HG02759 (cell line): ENCODE results near the gene FLNC.

ENCODE experiments used
- ATAC-seq: cut with Tn5 transposase; IDR thresholded peaks from one replicate; pipeline ENCODE4 v1.9.1; 2021; ENCODE audit warnings: mild to moderate bottlenecking, moderate library complexity; ENCODE audit not compliant: unreplicated experiment

The FLNC gene

GRCh38 chr7:128842674-128843641, 12.8 kb downstream of the FLNC start:
- no peak for ATAC-seq

DNA sequence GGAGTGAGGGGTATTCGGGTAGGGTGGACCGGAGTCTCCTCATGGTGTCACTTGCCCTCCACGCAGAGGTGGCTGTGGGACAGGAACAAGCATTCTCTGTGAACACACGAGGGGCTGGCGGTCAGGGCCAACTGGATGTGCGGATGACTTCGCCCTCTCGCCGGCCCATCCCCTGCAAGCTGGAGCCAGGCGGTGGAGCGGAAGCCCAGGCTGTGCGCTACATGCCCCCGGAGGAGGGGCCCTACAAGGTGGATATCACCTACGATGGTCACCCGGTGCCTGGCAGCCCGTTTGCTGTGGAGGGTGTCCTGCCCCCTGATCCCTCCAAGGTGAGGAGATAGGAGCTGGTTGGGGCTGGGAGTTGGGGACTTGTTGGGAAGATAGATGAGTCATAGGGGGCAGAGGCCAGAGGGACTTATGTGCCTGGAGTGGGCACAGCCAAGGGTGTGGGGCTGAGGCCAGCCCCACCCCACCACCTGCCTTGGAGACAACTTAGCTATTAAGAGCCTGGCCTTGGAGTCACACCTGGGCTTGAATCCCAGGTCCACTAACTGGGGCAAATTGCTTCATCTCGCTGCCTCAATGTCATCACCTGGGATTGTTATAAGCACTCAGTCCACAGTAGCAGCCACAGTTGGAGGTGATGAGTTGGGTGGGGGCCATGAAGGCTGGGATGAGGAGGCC, 13.9 kb downstream of the FLNC start:
- no peak for ATAC-seq

GRCh38 chr7:128844777-128845311, 14.6 kb downstream of the FLNC start:
- ATAC-seq: no peak

DNA sequence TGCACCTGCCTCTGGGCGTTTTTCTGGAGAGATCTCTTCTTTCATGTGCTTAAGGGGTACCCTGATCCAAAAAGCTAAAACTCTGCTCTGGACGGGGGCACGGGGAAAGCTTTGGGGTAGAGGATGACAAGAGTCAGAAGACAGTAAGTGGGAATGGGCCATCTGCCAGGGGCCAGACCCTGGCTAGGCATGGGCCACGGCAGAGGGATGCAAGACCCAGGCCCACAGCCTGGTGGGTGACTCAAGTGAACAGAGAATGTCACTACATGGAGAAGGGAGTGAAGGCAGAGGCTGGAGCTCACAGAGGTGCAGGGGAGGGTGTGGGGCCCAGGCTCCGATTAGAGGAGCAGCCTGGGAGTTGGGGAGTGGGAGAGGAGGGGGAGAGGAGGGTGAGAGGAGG, 15.3 kb downstream of the FLNC start:
- no peak for ATAC-seq

- no peak for ATAC-seq
Observed at GRCh38 chr7:128845987-128846386, 15.8 kb downstream of the FLNC start.

GRCh38 chr7:128846781-128847444, 16.7 kb downstream of the FLNC start:
- no peak for ATAC-seq

- no peak for ATAC-seq
Observed at GRCh38 chr7:128847721-128848211, 17.6 kb downstream of the FLNC start.

GRCh38 chr7:128848289-128849155, 18.3 kb downstream of the FLNC start:
- ATAC-seq: no peak

GRCh38 chr7:128849156-128849515, 18.9 kb downstream of the FLNC start:
- no peak for ATAC-seq

- ATAC-seq: no peak
Observed at GRCh38 chr7:128849804-128850490, 19.7 kb downstream of the FLNC start.

- no peak for ATAC-seq
Observed at GRCh38 chr7:128852537-128853254, 22.5 kb downstream of the FLNC start.

- ATAC-seq: no peak
Observed at GRCh38 chr7:128853799-128854198, 23.6 kb downstream of the FLNC start.

DNA sequence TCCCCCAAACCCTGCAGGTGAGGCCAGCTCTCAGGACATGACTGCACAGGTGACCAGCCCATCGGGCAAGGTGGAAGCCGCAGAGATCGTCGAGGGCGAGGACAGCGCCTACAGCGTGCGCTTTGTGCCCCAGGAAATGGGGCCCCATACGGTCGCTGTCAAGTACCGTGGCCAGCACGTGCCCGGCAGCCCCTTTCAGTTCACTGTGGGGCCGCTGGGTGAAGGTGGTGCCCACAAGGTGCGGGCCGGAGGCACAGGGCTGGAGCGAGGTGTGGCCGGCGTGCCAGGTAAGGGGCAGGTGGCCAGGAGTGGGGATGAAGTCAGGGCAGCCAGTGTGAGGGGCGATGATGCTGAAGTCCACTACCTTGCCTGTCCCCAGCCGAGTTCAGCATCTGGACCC, 24.2 kb downstream of the FLNC start:
- no peak for ATAC-seq

- ATAC-seq: no peak
Observed at GRCh38 chr7:128855559-128855958, 25.4 kb downstream of the FLNC start.

DNA sequence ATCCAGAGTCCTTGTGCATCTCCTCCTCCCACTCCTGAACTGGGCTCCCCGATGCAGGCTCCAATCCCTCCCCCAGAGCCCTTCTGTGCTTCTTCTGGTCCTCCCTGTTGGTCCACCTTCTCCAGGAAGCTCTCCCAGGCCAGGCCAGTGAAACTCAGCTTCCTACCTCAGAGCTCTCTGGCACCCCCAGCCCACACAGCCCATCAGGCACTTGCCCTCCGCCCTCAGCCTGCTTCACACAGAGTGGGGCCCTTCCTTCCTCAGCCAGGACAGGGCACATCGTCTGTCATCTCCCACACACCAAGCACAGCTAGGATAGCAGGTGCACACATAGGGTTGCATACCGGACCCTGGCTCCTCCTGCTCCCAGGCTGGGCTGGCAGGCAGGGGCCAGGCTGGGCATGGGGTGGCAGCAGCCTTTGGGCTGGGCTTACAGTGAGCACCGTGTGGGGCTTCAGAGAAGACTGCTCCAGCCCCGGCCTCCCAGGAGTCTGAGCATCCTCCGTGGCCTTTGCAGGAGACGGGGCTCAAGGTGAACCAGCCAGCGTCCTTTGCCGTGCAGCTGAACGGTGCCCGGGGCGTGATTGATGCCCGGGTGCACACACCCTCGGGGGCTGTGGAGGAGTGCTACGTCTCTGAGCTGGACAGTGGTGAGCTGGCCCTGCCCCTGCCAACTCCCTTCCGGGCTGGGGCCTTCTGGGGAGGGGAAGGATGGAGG, 26.0 kb downstream of the FLNC start:
- ATAC-seq: no peak

DNA sequence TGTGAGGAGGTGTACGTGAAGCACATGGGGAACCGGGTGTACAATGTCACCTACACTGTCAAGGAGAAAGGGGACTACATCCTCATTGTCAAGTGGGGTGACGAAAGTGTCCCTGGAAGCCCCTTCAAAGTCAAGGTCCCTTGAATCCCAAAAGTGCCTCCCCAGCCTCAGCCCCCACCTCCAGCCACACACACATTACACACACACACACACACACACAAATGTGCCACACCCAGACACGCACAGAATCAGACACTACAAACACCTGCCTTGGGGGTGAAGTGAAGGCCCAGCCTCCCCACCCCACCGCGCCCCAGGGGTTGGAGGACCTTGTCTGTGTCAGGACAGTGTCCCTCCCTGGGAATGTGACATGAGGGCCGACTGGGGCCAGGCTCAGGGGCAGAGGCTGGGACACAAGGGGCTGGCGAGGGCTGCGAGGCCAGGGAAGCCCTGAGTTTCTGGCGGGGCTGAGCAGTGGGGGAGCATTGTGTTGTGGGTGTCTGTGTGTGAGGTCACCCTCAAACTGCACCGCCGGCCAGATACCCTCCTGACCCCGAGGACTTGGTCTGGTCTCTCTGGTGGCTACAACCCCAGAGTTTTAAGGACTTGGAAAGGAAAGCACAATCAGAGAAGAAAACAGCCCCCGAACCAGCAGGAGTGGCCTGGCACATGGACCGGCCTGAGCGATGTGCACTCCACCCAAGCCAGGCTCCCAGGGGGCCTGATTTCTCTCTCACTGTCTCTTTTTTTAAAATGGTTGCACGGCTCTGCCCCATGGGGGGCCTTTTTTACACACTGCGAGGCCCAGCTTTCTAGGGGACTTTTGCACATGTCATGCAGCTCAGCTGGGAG, 28.4 kb downstream of the FLNC start:
- ATAC-seq: no peak
